Trophoblast cell (in vitro differentiated cells and primary cell): ENCODE measurements around the gene TSPAN31.

Experiments used
- DNase-seq, 2 donors: peaks; one replicate each; pipeline ENCODE4 v3.0.0-alpha.2; 2016
- H2AFZ ChIP-seq: 2 replicates; pipeline ENCODE4 v1.6.1; 2013; ENCODE audit warnings: low read length, moderate library complexity, mild to moderate bottlenecking; ENCODE audit not compliant: insufficient read depth, poor library complexity
- H2AK5ac ChIP-seq: 2 replicates; pipeline ENCODE4 v1.6.1; 2013; ENCODE audit warnings: mild to moderate bottlenecking, low read length
- H2BK120ac ChIP-seq: 2 replicates; pipeline ENCODE4 v1.6.1; 2013; ENCODE audit warnings: low read length, mild to moderate bottlenecking, moderate library complexity; ENCODE audit not compliant: insufficient read depth, poor library complexity
- H2BK12ac ChIP-seq: 2 replicates; pipeline ENCODE4 v1.6.1; 2013; ENCODE audit warnings: mild to moderate bottlenecking, low read length, moderate library complexity
- H2BK5ac ChIP-seq: 2 replicates; pipeline ENCODE4 v1.6.1; 2013; ENCODE audit warnings: low read length, low read depth, moderate library complexity, mild to moderate bottlenecking; ENCODE audit not compliant: poor library complexity
- H3K14ac ChIP-seq: 2 replicates; pipeline ENCODE4 v1.6.1; 2013; ENCODE audit warnings: mild to moderate bottlenecking, low read length
- H3K18ac ChIP-seq: 2 replicates; pipeline ENCODE4 v1.6.1; 2013; ENCODE audit warnings: mild to moderate bottlenecking, low read length
- H3K23ac ChIP-seq: 2 replicates; pipeline ENCODE4 v1.6.1; 2013; ENCODE audit warnings: low read length
- H3K27ac ChIP-seq: 2 replicates; pipeline ENCODE4 v1.5.1; 2013; ENCODE audit warnings: low read depth, mild to moderate bottlenecking, inconsistent platforms, low read length, moderate library complexity
- H3K27me3 ChIP-seq: 2 replicates; pipeline ENCODE4 v1.6.1; 2013; ENCODE audit warnings: inconsistent platforms, mild to moderate bottlenecking, low read length, moderate library complexity; ENCODE audit not compliant: insufficient read depth
- H3K36me3 ChIP-seq, 2 experiments: 1 replicate in 1 of 2; 2 replicates in 1 of 2; pipeline ENCODE4 v1.6.1; 2013; ENCODE audit warnings: low read length in 2 of 2, mild to moderate bottlenecking in 2 of 2, moderate library complexity in 1 of 2; ENCODE audit not compliant: insufficient read depth in 2 of 2, control insufficient read depth in 1 of 2
- H3K4ac ChIP-seq: 2 replicates; pipeline ENCODE4 v1.6.1; 2013; ENCODE audit warnings: low read depth, mild to moderate bottlenecking, low read length, moderate library complexity
- H3K4me1 ChIP-seq, 2 experiments: 1 replicate in 1 of 2; 2 replicates in 1 of 2; pipeline ENCODE4 v1.6.1; 2013; ENCODE audit warnings: low read length in 2 of 2, mild to moderate bottlenecking in 2 of 2, moderate library complexity in 1 of 2; ENCODE audit not compliant: insufficient read depth in 2 of 2, control insufficient read depth in 1 of 2
- H3K4me2 ChIP-seq: 2 replicates; pipeline ENCODE4 v1.6.1; 2013; ENCODE audit warnings: inconsistent platforms, mild to moderate bottlenecking, low read length, moderate library complexity
- H3K4me3 ChIP-seq: 2 replicates; pipeline ENCODE4 v1.5.1; 2013; ENCODE audit warnings: mild to moderate bottlenecking, low read depth, low read length, inconsistent platforms
- H3K79me1 ChIP-seq: one replicate; pipeline ENCODE4 v1.6.1; 2013; ENCODE audit warnings: low read length
- H3K79me2 ChIP-seq: 2 replicates; pipeline ENCODE4 v1.6.1; 2013; ENCODE audit warnings: low read length, mild to moderate bottlenecking; ENCODE audit not compliant: control insufficient read depth, insufficient read depth, poor library complexity
- H3K9ac ChIP-seq: 2 replicates; pipeline ENCODE4 v1.6.1; 2013; ENCODE audit warnings: mild to moderate bottlenecking, low read length
- H3K9me3 ChIP-seq: 2 replicates; pipeline ENCODE4 v1.6.1; 2013; ENCODE audit warnings: low read depth, mild to moderate bottlenecking, control low read depth, inconsistent platforms, low read length; ENCODE audit not compliant: insufficient read depth
- H4K12ac ChIP-seq: 2 replicates; pipeline ENCODE4 v1.6.1; 2013; ENCODE audit warnings: low read depth, mild to moderate bottlenecking, low read length, moderate library complexity
- H4K8ac ChIP-seq: 2 replicates; pipeline ENCODE4 v1.6.1; 2013; ENCODE audit warnings: low read depth, mild to moderate bottlenecking, low read length, moderate library complexity
- H4K91ac ChIP-seq: one replicate; pipeline ENCODE4 v1.6.1; 2013; ENCODE audit warnings: low read depth, mild to moderate bottlenecking, low read length, moderate library complexity
- WGBS: extraction: QIAGEN DNeasy Blood & Tissue Kit; methylation state at CpG from one replicate; pipeline ENCODE4 v1.1.7; 2013; ENCODE audit warnings: missing lambda C conversion rate; ENCODE audit not compliant: insufficient read length, insufficient coverage; ENCODE audit errors: extremely low coverage; 5-methylcytosine and 5-hydroxymethylcytosine counted together

The TSPAN31 gene

DNA sequence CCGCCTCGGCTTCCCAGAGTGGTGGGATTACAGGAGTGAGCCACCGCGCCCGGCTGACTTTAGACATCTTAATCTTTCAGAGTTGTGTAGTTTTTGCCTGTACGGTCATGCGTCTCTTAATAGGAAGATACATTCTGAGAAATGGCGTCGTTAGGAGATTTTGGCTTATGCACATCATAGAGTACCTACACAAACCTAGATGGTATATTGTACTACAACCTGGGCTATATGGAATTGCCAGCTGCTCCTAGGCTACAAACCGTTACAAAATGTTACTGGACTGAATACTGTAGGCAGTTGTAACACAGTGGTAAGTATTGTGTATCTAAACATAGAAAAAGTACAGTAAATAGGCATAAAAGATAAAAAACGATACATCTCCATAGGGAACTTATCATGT, 39.0 kb downstream of the TSPAN31 start:
- Histone ChIP-seq H2BK12ac (no peak overlapping the region), H2BK120ac (no peak overlapping the region), H3K79me1 (peaks cover 3% of the 10 kb centered on the region), H3K14ac (no peak overlapping the region), H4K12ac (no peak overlapping the region), H3K9ac (no peak overlapping the region), H2BK5ac (no peak overlapping the region), H3K36me3 (peaks cover 12 to 22% of the 10 kb centered on the region in 2 experiments), H2AFZ (no peak overlapping the region), H4K8ac (no peak overlapping the region), H3K79me2 (peaks cover 7% of the 10 kb centered on the region), H3K4ac (no peak overlapping the region), H4K91ac (no peak overlapping the region), H3K27me3 (no peaks in the 10 kb centered on the region), H3K27ac (no peak overlapping the region), H3K18ac (no peak overlapping the region), H3K4me2 (no peak overlapping the region), H3K4me3 (no peak overlapping the region), H2AK5ac (no peak overlapping the region), H3K9me3 (no peaks in the 10 kb centered on the region), H3K4me1 (peaks cover 0 to 3% of the 10 kb centered on the region in 2 experiments), H3K23ac (no peak overlapping the region)
- DNase-seq, result no peak
- WGBS, result no CpG with 5 or more reads among the region's 11 CpGs

DNA sequence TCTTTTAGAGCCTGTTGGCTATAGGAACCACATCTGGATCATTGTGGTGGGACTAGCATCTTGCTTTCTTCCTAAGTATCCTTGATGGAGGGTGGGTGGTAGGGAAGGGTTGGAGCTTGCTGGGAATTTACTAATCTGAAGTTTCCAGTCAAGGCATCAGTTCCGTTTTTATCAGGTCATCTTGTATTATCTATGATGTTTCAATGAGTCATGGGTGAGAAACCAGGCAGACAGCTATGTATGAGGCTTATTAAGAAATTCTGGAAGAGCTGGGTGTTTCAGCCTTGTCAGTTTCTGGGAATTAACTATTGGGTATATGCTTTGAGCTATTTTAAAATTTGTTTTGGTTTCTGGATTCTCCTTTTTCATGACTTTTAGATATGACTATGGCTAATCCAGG, 49.1 kb downstream of the TSPAN31 start:
- peak; percentile 62 to 91 for DNase-seq
- no CpG with 5 or more reads among the region's 1 CpG for WGBS
- no peaks in the 10 kb centered on the region for H3K9me3 ChIP-seq

DNA sequence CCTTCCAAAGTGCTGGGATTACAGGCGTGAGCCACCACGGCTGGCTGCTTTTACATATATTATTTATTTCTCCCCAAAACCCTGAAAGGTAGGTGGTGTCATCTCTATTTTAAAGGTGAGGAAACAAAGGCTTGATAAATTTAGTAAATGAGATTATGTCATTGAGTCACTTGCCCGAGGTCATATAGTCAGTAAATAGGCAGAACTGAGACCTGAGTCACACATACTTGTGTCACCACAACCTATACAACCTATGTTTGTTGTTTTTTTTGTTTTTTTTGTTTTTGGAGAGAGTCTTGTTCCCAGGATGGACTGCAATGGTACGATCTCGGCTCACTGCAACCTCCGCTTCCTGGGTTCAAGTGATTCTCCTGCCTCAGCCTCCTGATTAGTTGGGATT, 50.5 kb downstream of the TSPAN31 start:
- Histone ChIP-seq H2BK120ac (no peak overlapping the region), H3K23ac (no peak overlapping the region), H4K91ac (no peak overlapping the region), H3K4ac (no peak overlapping the region), H3K9ac (no peak overlapping the region), H2BK12ac (no peak overlapping the region), H2AFZ (no peak overlapping the region), H2AK5ac (no peak overlapping the region), H3K79me2 (no peaks in the 10 kb centered on the region), H3K4me2 (no peak overlapping the region), H3K27me3 (no peaks in the 10 kb centered on the region), H3K18ac (no peak overlapping the region), H3K4me3 (no peak overlapping the region), H2BK5ac (no peak overlapping the region), H3K14ac (no peak overlapping the region), H3K79me1 (no peaks in the 10 kb centered on the region), H3K27ac (no peak overlapping the region), H4K8ac (no peak overlapping the region), H3K9me3 (no peaks in the 10 kb centered on the region), H4K12ac (no peak overlapping the region), H3K4me1 (no peaks in the 10 kb centered on the region), H3K36me3 (peaks cover 20 to 29% of the 10 kb centered on the region in 2 experiments)
- WGBS, result no CpG with 5 or more reads among the region's 6 CpGs
- peak; percentile 63 to 91 for DNase-seq

More for the DNA sequence above, 49.1 kb downstream of the TSPAN31 start:
- H3K4ac ChIP-seq, result no peak overlapping the region
- no peak overlapping the region for H2BK120ac ChIP-seq
- H3K79me1 ChIP-seq, result no peaks in the 10 kb centered on the region
- no peak overlapping the region for H4K8ac ChIP-seq
- H3K9ac ChIP-seq, result no peak overlapping the region
- no peak overlapping the region for H4K12ac ChIP-seq
- H3K4me2 ChIP-seq, result no peak overlapping the region
- H2AK5ac ChIP-seq, result no peak overlapping the region
- H4K91ac ChIP-seq, result no peak overlapping the region
- no peak overlapping the region for H2BK5ac ChIP-seq
- no peak overlapping the region for H3K23ac ChIP-seq
- H3K36me3 ChIP-seq, result peaks cover 25 to 29% of the 10 kb centered on the region in 2 experiments
- H3K79me2 ChIP-seq, result no peaks in the 10 kb centered on the region
- H3K14ac ChIP-seq, result no peak overlapping the region
- H3K4me3 ChIP-seq, result no peak overlapping the region
- H3K4me1 ChIP-seq, result no peaks in the 10 kb centered on the region
- no peak overlapping the region for H2BK12ac ChIP-seq
- H2AFZ ChIP-seq, result no peak overlapping the region
- H3K27me3 ChIP-seq, result no peaks in the 10 kb centered on the region
- H3K18ac ChIP-seq, result no peak overlapping the region
- H3K27ac ChIP-seq, result no peak overlapping the region

- no peaks in the 10 kb centered on the region for H3K27me3 ChIP-seq
- H2AK5ac ChIP-seq, result no peak overlapping the region
Measured at GRCh38 chr12:57796996-57797395, 52.2 kb downstream of the TSPAN31 start.

More at GRCh38 chr12:57796996-57797395, 52.2 kb downstream of the TSPAN31 start:
- Histone ChIP-seq H2AFZ (no peak overlapping the region), H3K27ac (no peak overlapping the region), H2BK12ac (no peak overlapping the region), H3K79me2 (no peaks in the 10 kb centered on the region), H4K12ac (no peak overlapping the region), H3K18ac (no peak overlapping the region), H3K79me1 (no peaks in the 10 kb centered on the region), H4K91ac (no peak overlapping the region), H3K36me3 (peaks cover 15 to 27% of the 10 kb centered on the region in 2 experiments), H4K8ac (no peak overlapping the region), H3K4ac (no peak overlapping the region), H2BK120ac (no peak overlapping the region), H3K9me3 (no peaks in the 10 kb centered on the region), H3K4me1 (no peaks in the 10 kb centered on the region), H3K14ac (no peak overlapping the region), H3K23ac (no peak overlapping the region), H3K4me2 (no peak overlapping the region), H2BK5ac (no peak overlapping the region), H3K4me3 (no peak overlapping the region), H3K9ac (no peak overlapping the region)
- no CpG with 5 or more reads among the region's 1 CpG for WGBS
- no peak for DNase-seq
